Measurements from ENCODE around the gene PLA2R1.

The PLA2R1 gene

DNA sequence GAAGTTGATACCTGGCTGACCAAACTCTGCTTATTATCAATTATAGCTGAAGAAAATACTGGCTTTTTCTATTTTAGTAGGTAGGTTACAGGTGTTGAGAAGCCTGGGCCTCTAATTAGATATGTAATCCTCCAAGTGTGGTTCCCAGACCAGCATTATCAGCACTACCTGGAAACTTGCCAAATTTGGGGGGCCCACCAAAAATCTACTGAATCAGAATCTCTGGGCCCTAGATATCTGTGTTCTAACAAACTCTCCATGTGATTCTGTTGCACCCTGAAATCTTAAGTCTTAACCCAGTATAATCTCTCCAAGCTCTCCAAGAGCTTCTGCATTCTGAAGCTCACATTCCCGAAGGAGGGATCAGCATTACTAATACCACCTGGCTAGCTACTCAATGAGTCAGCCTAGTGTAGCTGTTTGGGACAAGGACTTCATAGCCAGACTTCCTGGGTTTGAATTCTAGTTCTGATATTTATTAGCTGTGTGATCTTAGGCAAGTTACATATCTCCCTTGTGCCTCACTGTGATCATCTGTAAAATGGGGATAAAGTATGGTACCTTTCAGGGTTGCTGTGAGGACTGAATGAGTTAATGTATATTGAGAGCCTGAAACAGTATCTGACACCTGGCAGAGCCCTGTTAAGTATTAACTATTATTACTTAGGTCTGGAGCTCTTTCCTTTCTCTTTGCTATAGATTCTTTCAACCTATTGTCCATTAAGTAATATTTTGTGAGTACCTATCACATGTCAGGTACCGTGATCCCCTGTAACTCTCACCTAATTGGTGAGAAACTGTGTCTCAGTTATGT, 170.3 kb downstream of the PLA2R1 start:
- no peak for DNase-seq

GRCh38 chr2:159891267-159891588, 171.2 kb downstream of the PLA2R1 start:
- DNase-seq = no peak

GRCh38 chr2:159890551-159891266, 171.7 kb downstream of the PLA2R1 start:
- no peak for DNase-seq

- DNase-seq = no peak
Observed at GRCh38 chr2:159882130-159882745, 180.2 kb downstream of the PLA2R1 start.
